Brain microvascular endothelial cell (primary cell): ENCODE results near the gene CALR3.

Experiments used
- DNase-seq: peaks from one replicate; pipeline ENCODE4 v3.0.0-alpha.2; 2020
- H3K27ac ChIP-seq: fragments of 250-450 bp; sonication (Bioruptor Pico); 2 replicates; pipeline ENCODE4 v1.5.1; 2020; ENCODE audit warnings: mild to moderate bottlenecking, moderate library complexity
- H3K27me3 ChIP-seq: fragments of 250-450 bp; sonication (Bioruptor Pico); replicated peaks from 2 replicates; pipeline ENCODE4 v1.5.1; 2020; ENCODE audit warnings: mild to moderate bottlenecking
- H3K36me3 ChIP-seq: fragments of 250-450 bp; sonication (Bioruptor Pico); replicated peaks from 2 replicates; pipeline ENCODE4 v1.5.1; 2020; ENCODE audit warnings: mild to moderate bottlenecking
- H3K4me3 ChIP-seq: 2 replicates; pipeline ENCODE4 v1.5.1; 2011; ENCODE audit warnings: low read depth, mild to moderate bottlenecking, control low read depth, low read length, moderate library complexity
- in situ Hi-C: cut with HindIII; loops from 2 replicates; pipeline ENCODE4 v1.10.0; 2017; ENCODE audit warnings: low sequenced_read_pairs, low pct_ligation_motif_present
- TF ChIP-seq, protein P1 (sequence below): IDR thresholded peaks from 2 replicates; pipeline ENCODE4 v1.5.1; 2011; ENCODE audit warnings: low read depth, mild to moderate bottlenecking, moderate library complexity, low read length, control low read depth, inconsistent platforms; ENCODE audit errors: missing control alignments

The CALR3 gene

DNA sequence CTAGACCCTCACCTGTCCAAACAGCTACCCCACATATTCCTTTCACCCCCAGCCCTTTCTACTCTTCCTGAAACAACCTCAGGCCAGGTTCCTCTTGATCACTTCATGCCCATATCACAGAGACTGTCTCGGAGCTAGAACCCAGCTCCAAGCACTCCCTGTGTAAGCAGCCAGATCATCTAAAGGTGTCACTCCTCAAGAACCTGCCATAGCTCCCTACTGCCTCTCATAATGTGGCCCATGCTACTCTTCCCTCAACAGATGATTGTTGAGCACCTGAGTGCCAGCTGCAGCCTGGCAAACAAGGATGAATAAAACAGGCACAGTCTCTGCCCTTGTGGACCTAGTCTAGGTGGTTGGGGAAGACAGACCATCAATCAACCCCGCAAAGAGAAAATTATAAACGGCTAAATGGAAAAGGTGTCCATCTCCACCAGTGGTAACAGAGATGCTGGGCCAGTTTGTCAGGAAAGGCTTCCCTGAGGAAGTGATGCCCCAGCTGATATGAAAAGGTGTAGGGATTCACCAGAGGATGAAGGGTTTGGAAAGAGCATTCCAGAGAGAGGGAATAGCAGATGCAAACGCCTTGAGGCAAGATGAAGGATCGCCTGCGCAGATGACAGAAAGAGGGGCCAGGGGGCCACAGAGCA, 32.5 kb downstream of the CALR3 start:
- no peak for DNase-seq
- Histone ChIP-seq H3K27me3 (no peaks in the 10 kb centered on the region), H3K36me3 (no peaks in the 10 kb centered on the region), H3K27ac (no peak overlapping the region), H3K4me3 (no peak overlapping the region)
- TF ChIP-seq, protein P1, sequence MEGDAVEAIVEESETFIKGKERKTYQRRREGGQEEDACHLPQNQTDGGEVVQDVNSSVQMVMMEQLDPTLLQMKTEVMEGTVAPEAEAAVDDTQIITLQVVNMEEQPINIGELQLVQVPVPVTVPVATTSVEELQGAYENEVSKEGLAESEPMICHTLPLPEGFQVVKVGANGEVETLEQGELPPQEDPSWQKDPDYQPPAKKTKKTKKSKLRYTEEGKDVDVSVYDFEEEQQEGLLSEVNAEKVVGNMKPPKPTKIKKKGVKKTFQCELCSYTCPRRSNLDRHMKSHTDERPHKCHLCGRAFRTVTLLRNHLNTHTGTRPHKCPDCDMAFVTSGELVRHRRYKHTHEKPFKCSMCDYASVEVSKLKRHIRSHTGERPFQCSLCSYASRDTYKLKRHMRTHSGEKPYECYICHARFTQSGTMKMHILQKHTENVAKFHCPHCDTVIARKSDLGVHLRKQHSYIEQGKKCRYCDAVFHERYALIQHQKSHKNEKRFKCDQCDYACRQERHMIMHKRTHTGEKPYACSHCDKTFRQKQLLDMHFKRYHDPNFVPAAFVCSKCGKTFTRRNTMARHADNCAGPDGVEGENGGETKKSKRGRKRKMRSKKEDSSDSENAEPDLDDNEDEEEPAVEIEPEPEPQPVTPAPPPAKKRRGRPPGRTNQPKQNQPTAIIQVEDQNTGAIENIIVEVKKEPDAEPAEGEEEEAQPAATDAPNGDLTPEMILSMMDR: no peak
- in situ Hi-C loops: no loop called here

DNA sequence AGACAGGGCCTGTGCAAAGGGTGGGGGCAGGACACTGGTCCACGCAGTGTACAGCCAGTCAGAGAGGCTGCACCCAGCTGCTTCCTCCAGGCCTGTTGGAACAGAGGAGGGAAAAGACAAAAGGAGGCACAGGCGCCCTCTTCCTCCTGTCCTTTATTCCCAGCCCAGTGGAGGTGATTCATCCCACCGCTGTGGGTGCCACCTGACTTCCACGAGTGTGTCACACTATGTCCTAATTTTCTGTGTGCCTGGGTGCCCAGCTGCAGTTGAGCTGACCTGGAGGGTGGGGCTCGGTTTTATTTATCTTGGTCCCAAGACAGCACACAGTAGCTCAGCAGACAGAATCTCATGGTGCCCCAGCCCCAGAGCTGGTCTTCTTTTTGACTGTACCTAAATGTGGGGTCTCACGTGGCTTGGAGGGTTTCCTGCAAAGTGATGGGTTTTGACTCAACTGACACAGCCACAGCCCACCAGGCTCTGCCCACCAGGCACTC, 33.2 kb downstream of the CALR3 start:
- H3K36me3 ChIP-seq: no peaks in the 10 kb centered on the region
- H3K4me3 ChIP-seq: no peak overlapping the region
- H3K27me3 ChIP-seq: no peaks in the 10 kb centered on the region
- H3K27ac ChIP-seq: no peak overlapping the region
- DNase-seq: no peak
- TF ChIP-seq, protein P1: no peak
- in situ Hi-C loops: no loop called here

DNA sequence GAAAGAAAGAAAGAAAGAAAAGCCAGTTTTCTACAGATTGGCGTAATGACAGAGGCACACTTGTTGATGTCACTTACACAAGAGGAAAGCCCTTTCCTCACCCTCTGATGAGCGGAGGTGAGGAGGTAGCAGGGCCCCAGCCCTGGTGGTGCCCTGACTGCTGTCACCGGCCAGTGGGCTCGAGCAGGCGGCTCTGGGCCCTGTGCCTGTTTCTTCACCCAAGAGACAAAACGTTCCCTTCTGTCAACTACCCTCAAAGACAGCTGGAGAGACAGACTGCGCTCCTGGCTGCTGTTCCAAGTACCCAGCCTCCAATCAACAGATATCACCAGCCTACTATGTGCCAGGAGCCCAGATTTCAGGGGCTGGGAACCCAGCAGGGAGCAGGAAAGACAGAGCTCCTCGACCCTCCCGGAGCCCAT, 34.3 kb downstream of the CALR3 start:
- in situ Hi-C loops: no loop called here
- H3K4me3 ChIP-seq: no peak overlapping the region
- TF ChIP-seq, protein P1: no peak
- no peaks in the 10 kb centered on the region for H3K27me3 ChIP-seq
- no peaks in the 10 kb centered on the region for H3K36me3 ChIP-seq
- no peak for DNase-seq
- H3K27ac ChIP-seq: no peak overlapping the region

DNA sequence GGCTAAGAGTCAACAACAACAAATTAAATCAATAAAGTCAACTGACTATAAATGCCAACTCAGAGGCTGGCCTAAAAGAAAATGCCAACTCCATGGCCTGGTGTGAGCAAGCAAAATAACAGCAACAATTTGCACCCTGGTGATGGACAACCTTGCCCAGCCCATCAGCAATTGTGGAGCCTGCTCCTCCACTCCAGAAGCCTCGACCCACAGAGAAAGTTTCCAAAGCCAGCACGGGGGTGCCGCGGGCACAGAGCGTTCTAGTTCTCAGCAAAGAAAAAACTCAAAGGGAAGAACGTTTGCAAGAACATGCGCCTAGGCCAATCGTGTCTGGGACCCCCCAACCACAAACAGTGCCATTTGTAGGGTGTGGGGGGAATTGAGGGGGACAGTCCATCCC, 35.5 kb downstream of the CALR3 start:
- in situ Hi-C loops: no loop called here
- H3K27ac ChIP-seq: no peak overlapping the region
- no peak for DNase-seq
- H3K36me3 ChIP-seq: no peaks in the 10 kb centered on the region
- H3K27me3 ChIP-seq: no peaks in the 10 kb centered on the region
- TF ChIP-seq, protein P1: no peak
- H3K4me3 ChIP-seq: no peak overlapping the region

DNA sequence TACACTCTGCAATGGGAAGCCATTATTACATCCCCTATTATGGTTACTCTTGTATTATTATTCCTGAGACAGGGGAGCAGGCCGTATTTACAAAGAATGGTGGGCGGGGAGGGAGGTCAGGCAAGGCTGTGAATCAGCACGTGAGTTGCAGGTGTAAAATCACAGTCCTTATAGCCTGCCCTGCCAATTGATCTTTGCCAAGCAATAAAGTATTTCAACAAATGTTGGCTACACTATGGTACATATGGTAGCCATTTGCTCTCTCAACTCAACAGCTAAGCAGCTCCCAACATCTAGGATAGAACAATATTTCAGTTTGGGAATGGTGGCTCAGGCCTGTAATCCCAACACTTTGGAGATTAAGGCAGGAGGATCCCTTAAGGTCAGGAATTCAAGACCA, 36.3 kb downstream of the CALR3 start:
- Histone ChIP-seq H3K27ac (no peak overlapping the region), H3K27me3 (no peaks in the 10 kb centered on the region), H3K4me3 (no peak overlapping the region), H3K36me3 (no peaks in the 10 kb centered on the region)
- in situ Hi-C loops: no loop called here
- TF ChIP-seq, protein P1: no peak
- no peak for DNase-seq
